Measurements from ENCODE around the gene RNGTT. TPM values are rescaled to one million over a fixed set of nuclear protein-coding genes. Genes with fewer than 3 reads are reported as not detected.
A peak's percentile ranks its signal among the peaks of the same experiment; 100 is the strongest.

The RNGTT gene
- total RNA-seq (10 to 100 TPM in 3 of 5 donors, 1 to 10 TPM in 2; 1.8 to 31.6 (median 12.1) TPM), polyA plus RNA-seq (1 to 10 TPM; 2.7 to 3.7 (median 3.4) TPM)
- long read RNA-seq, donor 1: 0 reads
- long read RNA-seq, donor 2: 0 reads
- long read RNA-seq, donor 3: 0 reads
- long read RNA-seq, donor 4: 0 reads
- long read RNA-seq, donor 5, full-length matches to known transcripts: 3 of 3 reads
- long read RNA-seq, donor 5, partial matches to known transcripts: 0 of 3 reads
- long read RNA-seq, donor 5, other reads (novel, unspliced or antisense): 0 of 3 reads
- long read RNA-seq, donor 6, full-length matches to known transcripts: 3 of 3 reads
- long read RNA-seq, donor 6, partial matches to known transcripts: 0 of 3 reads
- long read RNA-seq, donor 6, other reads (novel, unspliced or antisense): 0 of 3 reads
- long read RNA-seq, donor 7, partial matches to known transcripts: 0 of 1 reads
- long read RNA-seq, donor 7, other reads (novel, unspliced or antisense): 0 of 1 reads
- long read RNA-seq, donor 8, partial matches to known transcripts: 0 of 1 reads
- long read RNA-seq, donor 8, other reads (novel, unspliced or antisense): 0 of 1 reads
- long read RNA-seq, donor 9: 0 reads
- long read RNA-seq, donor 10, full-length matches to known transcripts: 2 of 2 reads
- long read RNA-seq, donor 10, partial matches to known transcripts: 0 of 2 reads
- long read RNA-seq, donor 10, other reads (novel, unspliced or antisense): 0 of 2 reads

GRCh38 chr6:88963139-88964090 is at the start of gene RNGTT:
TSS of gene RNGTT (minus strand) at chr6:88963618. CDS start at chr6:88963409, 209 bp downstream.
- intact Hi-C loops (cut with DNase I; ENCODE audit: low total_unique reads): no loop called here
- Histone ChIP-seq H3K36me3 (no peaks in the 10 kb centered on the region), H3K27me3 (no peaks in the 10 kb centered on the region), H3K4me3 (peak within 1 kb of the TSS; percentile 63 to 85 (median 80)), H3K9me3 (peaks cover 0 to 11% (median 4%) of the 10 kb centered on the region in 4 donors), H3K4me1 (peaks cover 14 to 40% (median 22%) of the 10 kb centered on the region in 4 donors), H3K27ac (peak within 1 kb of the TSS; percentile 76 to 87 (median 85))
- DNase-seq: peak; percentile 99
- TF ChIP-seq EP300 (IDR thresholded peaks at IDR 0.05): peak; percentile 8
- no peak for TF ChIP-seq CTCF (IDR thresholded peaks at IDR 0.05)
- no peak for TF ChIP-seq POLR2A (IDR thresholded peaks at IDR 0.05)
- TF ChIP-seq POLR2AphosphoS5 (IDR thresholded peaks at IDR 0.05): peak; percentile 70 to 91 (median 72)
- WGBS, 5 donors: 0 to 1% (median 0%) methylated on average over 50 to 74 of the region's 74 CpGs

- H3K36me3 ChIP-seq: no peaks in the 10 kb centered on the region
- intact Hi-C loops (cut with DNase I; ENCODE audit: low total_unique reads): no loop called here
- H3K4me3 ChIP-seq: no peak overlapping the region
- WGBS, 5 donors: 96 to 100% (median 98%) methylated on average over 2 of the region's 2 CpGs
- peaks cover 0 to 3% (median 0%) of the 10 kb centered on the region in 4 donors for H3K9me3 ChIP-seq
- peaks cover 3 to 18% (median 9%) of the 10 kb centered on the region in 4 donors for H3K4me1 ChIP-seq
- no peak for TF ChIP-seq POLR2A (IDR thresholded peaks at IDR 0.05)
- TF ChIP-seq EP300 (IDR thresholded peaks at IDR 0.05): no peak
- no peak for TF ChIP-seq POLR2AphosphoS5 (IDR thresholded peaks at IDR 0.05)
- H3K27ac ChIP-seq: no peak overlapping the region
- no peaks in the 10 kb centered on the region for H3K27me3 ChIP-seq
- DNase-seq: no peak
Measured at GRCh38 chr6:89011436-89011835, 48.0 kb upstream of the RNGTT start.

- peaks cover 0 to under 1% (median 0%) of the 10 kb centered on the region in 4 donors for H3K9me3 ChIP-seq
- H3K36me3 ChIP-seq: no peaks in the 10 kb centered on the region
- DNase-seq: no peak
- H3K27ac ChIP-seq: no peak overlapping the region
- no peak overlapping the region for H3K4me3 ChIP-seq
- intact Hi-C loops (cut with DNase I; ENCODE audit: low total_unique reads): no loop called here
- no peaks in the 10 kb centered on the region for H3K27me3 ChIP-seq
- 66 to 93% (median 70%) methylated on average over 2 of the region's 2 CpGs for WGBS, 5 donors
- TF ChIP-seq CTCF (IDR thresholded peaks at IDR 0.05) (no peak), EP300 (IDR thresholded peaks at IDR 0.05) (no peak), POLR2AphosphoS5 (IDR thresholded peaks at IDR 0.05) (no peak), POLR2A (IDR thresholded peaks at IDR 0.05) (no peak)
- H3K4me1 ChIP-seq: peaks cover 3 to 18% (median 9%) of the 10 kb centered on the region in 4 donors
Measured at GRCh38 chr6:89010825-89011224, 47.4 kb upstream of the RNGTT start.

GRCh38 chr6:89009624-89010059 is 46.2 kb upstream of the RNGTT start:
- Histone ChIP-seq H3K4me3 (no peak overlapping the region), H3K27me3 (no peaks in the 10 kb centered on the region), H3K9me3 (no peaks in the 10 kb centered on the region), H3K36me3 (no peaks in the 10 kb centered on the region), H3K27ac (no peak overlapping the region), H3K4me1 (peaks cover 3 to 18% (median 9%) of the 10 kb centered on the region in 4 donors)
- intact Hi-C loops (cut with DNase I; ENCODE audit: low total_unique reads): no loop called here
- DNase-seq: no peak
- TF ChIP-seq POLR2A (IDR thresholded peaks at IDR 0.05): no peak
- WGBS, 5 donors: 73 to 89% (median 80%) methylated on average over 5 of the region's 5 CpGs
